Measurements from ENCODE around the gene REG3G. TPM values are rescaled to one million over a fixed set of nuclear protein-coding genes. Genes with fewer than 3 reads are reported as not detected.

The REG3G gene
- polyA plus RNA-seq (2013, experiment 1 of 4) = not detected
- polyA plus RNA-seq (2013, experiment 2 of 4) = not detected
- not detected for polyA plus RNA-seq (2013, experiment 3 of 4)
- polyA plus RNA-seq (2013, experiment 4 of 4) = not detected

GRCh38 chr2:79025421-79025820 lies at the start of gene REG3G:
REG3G (plus strand) TSS chr2:79025702; CDS start chr2:79026094, 392 bp downstream.
- no peaks in the 10 kb centered on the region for H3K4me1 ChIP-seq (ENCODE audit: control insufficient read depth, insufficient read depth, low read length)
- H3K36me3 ChIP-seq (ENCODE audit: control insufficient read depth, insufficient read depth, low read length) = no peaks in the 10 kb centered on the region
- no peak within 1 kb of the TSS for H3K4me3 ChIP-seq (ENCODE audit: insufficient read depth, low read depth, low read length)
- no peaks in the 10 kb centered on the region for H3K9me3 ChIP-seq (ENCODE audit: control insufficient read depth, low read length)
- H3K27ac ChIP-seq (ENCODE audit: insufficient read depth, low read depth, low read length, poor library complexity, severe bottlenecking) = no peak within 1 kb of the TSS
- no peaks in the 10 kb centered on the region for H3K27me3 ChIP-seq (ENCODE audit: control insufficient read depth, insufficient read depth, low read length, poor library complexity, severe bottlenecking)
- 94% methylated on average over 3 of the region's 3 CpGs for WGBS, 2 experiments

- no peak overlapping the region for H3K27ac ChIP-seq (ENCODE audit: insufficient read depth, low read depth, low read length, poor library complexity, severe bottlenecking)
- H3K27me3 ChIP-seq (ENCODE audit: control insufficient read depth, insufficient read depth, low read length, poor library complexity, severe bottlenecking) = no peaks in the 10 kb centered on the region
- 90 to 93% methylated on average over 4 of the region's 4 CpGs for WGBS, 2 experiments
- no peaks in the 10 kb centered on the region for H3K9me3 ChIP-seq (ENCODE audit: control insufficient read depth, low read length)
- no peak overlapping the region for H3K4me3 ChIP-seq (ENCODE audit: insufficient read depth, low read depth, low read length)
- H3K36me3 ChIP-seq (ENCODE audit: control insufficient read depth, insufficient read depth, low read length) = no peaks in the 10 kb centered on the region
- peaks cover 10% of the 10 kb centered on the region for H3K4me1 ChIP-seq (ENCODE audit: control insufficient read depth, insufficient read depth, low read length)
These were observed 47.8 kb upstream of the REG3G start for GRCh38 chr2:78977661-78978145.

GRCh38 chr2:78978340-78978739 lies 47.2 kb upstream of the REG3G start:
- peak overlapping the region; percentile 56 for H3K27ac ChIP-seq (ENCODE audit: insufficient read depth, low read depth, low read length, poor library complexity, severe bottlenecking)

GRCh38 chr2:78979380-78980151 lies 45.9 kb upstream of the REG3G start:
- Histone ChIP-seq H3K27ac (ENCODE audit: insufficient read depth, low read depth, low read length, poor library complexity, severe bottlenecking) (no peak overlapping the region), H3K4me1 (ENCODE audit: control insufficient read depth, insufficient read depth, low read length) (peaks cover 10% of the 10 kb centered on the region), H3K27me3 (ENCODE audit: control insufficient read depth, insufficient read depth, low read length, poor library complexity, severe bottlenecking) (no peaks in the 10 kb centered on the region), H3K9me3 (ENCODE audit: control insufficient read depth, low read length) (no peaks in the 10 kb centered on the region), H3K36me3 (ENCODE audit: control insufficient read depth, insufficient read depth, low read length) (no peaks in the 10 kb centered on the region), H3K4me3 (ENCODE audit: insufficient read depth, low read depth, low read length) (no peak overlapping the region)
- 38 to 42% methylated on average over 7 of the region's 9 CpGs for WGBS, 2 experiments

More at GRCh38 chr2:78978340-78978739, 47.2 kb upstream of the REG3G start:
- H3K27me3 ChIP-seq (ENCODE audit: control insufficient read depth, insufficient read depth, low read length, poor library complexity, severe bottlenecking) = no peaks in the 10 kb centered on the region
- peaks cover 10% of the 10 kb centered on the region for H3K4me1 ChIP-seq (ENCODE audit: control insufficient read depth, insufficient read depth, low read length)
- no peaks in the 10 kb centered on the region for H3K9me3 ChIP-seq (ENCODE audit: control insufficient read depth, low read length)
- H3K4me3 ChIP-seq (ENCODE audit: insufficient read depth, low read depth, low read length) = no peak overlapping the region
- no peaks in the 10 kb centered on the region for H3K36me3 ChIP-seq (ENCODE audit: control insufficient read depth, insufficient read depth, low read length)

GRCh38 chr2:78980152-78980465 lies 45.4 kb upstream of the REG3G start:
- WGBS, 2 experiments = 91% methylated on average over 1 of the region's 1 CpG; no CpG with 5 or more reads in 1 of the 2 experiments
- Histone ChIP-seq H3K27me3 (ENCODE audit: control insufficient read depth, insufficient read depth, low read length, poor library complexity, severe bottlenecking) (no peaks in the 10 kb centered on the region), H3K27ac (ENCODE audit: insufficient read depth, low read depth, low read length, poor library complexity, severe bottlenecking) (no peak overlapping the region), H3K4me3 (ENCODE audit: insufficient read depth, low read depth, low read length) (no peak overlapping the region), H3K36me3 (ENCODE audit: control insufficient read depth, insufficient read depth, low read length) (no peaks in the 10 kb centered on the region), H3K9me3 (ENCODE audit: control insufficient read depth, low read length) (no peaks in the 10 kb centered on the region), H3K4me1 (ENCODE audit: control insufficient read depth, insufficient read depth, low read length) (peaks cover 10% of the 10 kb centered on the region)

- Histone ChIP-seq H3K27me3 (ENCODE audit: control insufficient read depth, insufficient read depth, low read length, poor library complexity, severe bottlenecking) (no peaks in the 10 kb centered on the region), H3K27ac (ENCODE audit: insufficient read depth, low read depth, low read length, poor library complexity, severe bottlenecking) (no peak overlapping the region), H3K36me3 (ENCODE audit: control insufficient read depth, insufficient read depth, low read length) (no peaks in the 10 kb centered on the region), H3K4me3 (ENCODE audit: insufficient read depth, low read depth, low read length) (no peak overlapping the region), H3K4me1 (ENCODE audit: control insufficient read depth, insufficient read depth, low read length) (peaks cover 10% of the 10 kb centered on the region), H3K9me3 (ENCODE audit: control insufficient read depth, low read length) (no peaks in the 10 kb centered on the region)
- 88 to 93% methylated on average over 4 of the region's 4 CpGs for WGBS, 2 experiments
These were observed 44.6 kb upstream of the REG3G start for GRCh38 chr2:78980871-78981270.

- H3K27me3 ChIP-seq (ENCODE audit: control insufficient read depth, insufficient read depth, low read length, poor library complexity, severe bottlenecking) = no peaks in the 10 kb centered on the region
- H3K36me3 ChIP-seq (ENCODE audit: control insufficient read depth, insufficient read depth, low read length) = no peaks in the 10 kb centered on the region
- H3K9me3 ChIP-seq (ENCODE audit: control insufficient read depth, low read length) = no peaks in the 10 kb centered on the region
- no peak overlapping the region for H3K27ac ChIP-seq (ENCODE audit: insufficient read depth, low read depth, low read length, poor library complexity, severe bottlenecking)
- H3K4me3 ChIP-seq (ENCODE audit: insufficient read depth, low read depth, low read length) = no peak overlapping the region
- H3K4me1 ChIP-seq (ENCODE audit: control insufficient read depth, insufficient read depth, low read length) = peaks cover 10% of the 10 kb centered on the region
- 87 to 90% methylated on average over 2 to 4 of the region's 4 CpGs for WGBS, 2 experiments
These were observed 42.7 kb upstream of the REG3G start for GRCh38 chr2:78982638-78983330.

- WGBS, 2 experiments = 93 to 95% methylated on average over 7 of the region's 7 CpGs
- H3K4me3 ChIP-seq (ENCODE audit: insufficient read depth, low read depth, low read length) = no peak overlapping the region
These were observed 41.1 kb upstream of the REG3G start for GRCh38 chr2:78984386-78984785.

GRCh38 chr2:78985558-78985957 lies 39.9 kb upstream of the REG3G start:
- Histone ChIP-seq H3K27me3 (ENCODE audit: control insufficient read depth, insufficient read depth, low read length, poor library complexity, severe bottlenecking) (no peaks in the 10 kb centered on the region), H3K4me3 (ENCODE audit: insufficient read depth, low read depth, low read length) (no peak overlapping the region), H3K4me1 (ENCODE audit: control insufficient read depth, insufficient read depth, low read length) (no peaks in the 10 kb centered on the region), H3K27ac (ENCODE audit: insufficient read depth, low read depth, low read length, poor library complexity, severe bottlenecking) (no peak overlapping the region), H3K9me3 (ENCODE audit: control insufficient read depth, low read length) (no peaks in the 10 kb centered on the region), H3K36me3 (ENCODE audit: control insufficient read depth, insufficient read depth, low read length) (no peaks in the 10 kb centered on the region)
- WGBS, 2 experiments = 71% methylated on average over 1 of the region's 1 CpG

More at GRCh38 chr2:78984386-78984785, 41.1 kb upstream of the REG3G start:
- Histone ChIP-seq H3K36me3 (ENCODE audit: control insufficient read depth, insufficient read depth, low read length) (no peaks in the 10 kb centered on the region), H3K27me3 (ENCODE audit: control insufficient read depth, insufficient read depth, low read length, poor library complexity, severe bottlenecking) (no peaks in the 10 kb centered on the region), H3K4me1 (ENCODE audit: control insufficient read depth, insufficient read depth, low read length) (peaks cover under 1% of the 10 kb centered on the region), H3K9me3 (ENCODE audit: control insufficient read depth, low read length) (no peaks in the 10 kb centered on the region), H3K27ac (ENCODE audit: insufficient read depth, low read depth, low read length, poor library complexity, severe bottlenecking) (no peak overlapping the region)

- peaks cover 22% of the 10 kb centered on the region for H3K27me3 ChIP-seq (ENCODE audit: control insufficient read depth, insufficient read depth, low read length, poor library complexity, severe bottlenecking)
- no peak overlapping the region for H3K4me3 ChIP-seq (ENCODE audit: insufficient read depth, low read depth, low read length)
- H3K9me3 ChIP-seq (ENCODE audit: control insufficient read depth, low read length) = no peaks in the 10 kb centered on the region
- 81 to 84% methylated on average over 2 of the region's 2 CpGs for WGBS, 2 experiments
- no peaks in the 10 kb centered on the region for H3K36me3 ChIP-seq (ENCODE audit: control insufficient read depth, insufficient read depth, low read length)
- no peaks in the 10 kb centered on the region for H3K4me1 ChIP-seq (ENCODE audit: control insufficient read depth, insufficient read depth, low read length)
- no peak overlapping the region for H3K27ac ChIP-seq (ENCODE audit: insufficient read depth, low read depth, low read length, poor library complexity, severe bottlenecking)
These were observed 36.5 kb upstream of the REG3G start for GRCh38 chr2:78989051-78989450.
